AG04450 (cell line): ENCODE data around the gene FTH1. TPM values are rescaled to one million over a fixed set of nuclear protein-coding genes. Genes with fewer than 3 reads are reported as not detected.

Experiments
- CTCF ChIA-PET: fragments of 300-600, 350-600 bp; formaldehyde crosslinking; extraction: SDS; loops from one replicate; lab custom pipeline; 2022; ENCODE audit warnings: antibody characterized with exemption, inconsistent platforms; lab: Charles Lee
- POLR2A ChIA-PET: fragments of 350-600 bp; formaldehyde crosslinking; extraction: SDS; loops from one replicate; lab custom pipeline; 2021; ENCODE audit warnings: antibody characterized with exemption, inconsistent platforms; lab: Yijun Ruan, JAX
- DNase-seq: peaks from one replicate; pipeline ENCODE4 v3.0.0-alpha.2; 2011; ENCODE audit warnings: low read depth, low spot score
- H3K27ac ChIP-seq: one replicate; pipeline ENCODE4 v1.5.1; 2012; ENCODE audit warnings: low read depth, low read length, control low read depth
- H3K27me3 ChIP-seq: one replicate; pipeline ENCODE4 v1.6.0; 2012; ENCODE audit warnings: low read length; ENCODE audit not compliant: control insufficient read depth, insufficient read depth
- H3K4me3 ChIP-seq: 2 replicates; pipeline ENCODE4 v1.5.1; 2011; ENCODE audit warnings: mild to moderate bottlenecking, low read depth, low read length, control low read depth
- H3K9me3 ChIP-seq: 2 replicates; pipeline ENCODE4 v1.5.1; 2012; ENCODE audit warnings: low read length; ENCODE audit not compliant: control insufficient read depth, insufficient read depth
- CTCF ChIP-seq: IDR thresholded peaks from 2 replicates; pipeline ENCODE4 v1.5.1; 2011; ENCODE audit warnings: low read depth, low read length, control low read depth, inconsistent platforms
- polyA plus RNA-seq: library from polyadenylated mRNA; depleted of rRNA; stranded (reverse); fragments of >200 nt; gene quantifications from 2 replicates; pipeline ENCODE4 v1.2.3, GENCODE V29; 2011

Gene FTH1
- polyA plus RNA-seq, 1 experiment: 3,294 TPM

GRCh38 chr11:61963282-61964057 lies 4.0 kb downstream of the FTH1 start:
- no peaks in the 10 kb centered on the region for H3K27me3 ChIP-seq
- peak overlapping the region; percentile 61 for H3K27ac ChIP-seq
- ChIA-PET POLR2A (interaction anchor here (0.6 to 3.6 kb wide), 10 partner anchors 8 to 118 kb away, joined by 3 to 27 read pairs (median 6); partner anchors contain the start of gene BEST1), CTCF (interaction anchor here (0.6 to 14.7 kb wide), 5 partner anchors 16 to 166 kb away, joined by 3 to 135 read pairs (median 22); no protein-coding TSS in a partner anchor)
- no peak for TF ChIP-seq CTCF
- DNase-seq: no peak
- H3K4me3 ChIP-seq: peak overlapping the region; percentile 100
- H3K9me3 ChIP-seq: no peaks in the 10 kb centered on the region; the same call in 1 of the 2 replicates

GRCh38 chr11:61963016-61963281 lies 4.5 kb downstream of the FTH1 start:
- CTCF ChIA-PET: interaction anchor here (0.6 to 14.7 kb wide), 5 partner anchors 15 to 165 kb away, joined by 3 to 135 read pairs (median 22); no protein-coding TSS in a partner anchor
- H3K9me3 ChIP-seq: no peaks in the 10 kb centered on the region; the same call in 1 of the 2 replicates
- no peak overlapping the region for H3K27ac ChIP-seq
- DNase-seq: no peak
- TF ChIP-seq CTCF: no peak
- H3K4me3 ChIP-seq: no peak overlapping the region
- no peaks in the 10 kb centered on the region for H3K27me3 ChIP-seq
- POLR2A ChIA-PET: interaction anchor here (0.6 to 3.6 kb wide), 8 partner anchors 8 to 118 kb away, joined by 3 to 27 read pairs (median 7); partner anchors contain the start of gene BEST1

GRCh38 chr11:61962213-61963015 lies 5.0 kb downstream of the FTH1 start:
- DNase-seq: no peak
- Histone ChIP-seq H3K27ac (peak overlapping the region; percentile 34), H3K4me3 (no peak overlapping the region), H3K27me3 (no peaks in the 10 kb centered on the region), H3K9me3 (no peaks in the 10 kb centered on the region)
- ChIA-PET CTCF (interaction anchor here (0.6 to 14.7 kb wide), 5 partner anchors 15 to 145 kb away, joined by 3 to 135 read pairs (median 22); no protein-coding TSS in a partner anchor), POLR2A (interaction anchor here (1.4 to 3.6 kb wide), 6 partner anchors 7 to 119 kb away, joined by 4 to 27 read pairs (median 14); partner anchors contain the start of gene BEST1)
- no peak for TF ChIP-seq CTCF

GRCh38 chr11:61961570-61962212 lies 5.7 kb downstream of the FTH1 start:
- DNase-seq: no peak
- POLR2A ChIA-PET: interaction anchor here (1.3 to 3.6 kb wide), 4 partner anchors 10 to 120 kb away, joined by 8 to 27 read pairs (median 20); partner anchors contain the start of gene BEST1
- CTCF ChIA-PET: interaction anchor here (0.6 to 14.7 kb wide), 5 partner anchors 14 to 146 kb away, joined by 3 to 135 read pairs (median 22); no protein-coding TSS in a partner anchor

More at GRCh38 chr11:61961570-61962212, 5.7 kb downstream of the FTH1 start:
- Histone ChIP-seq H3K27me3 (no peaks in the 10 kb centered on the region), H3K27ac (peak overlapping the region; percentile 11), H3K4me3 (no peak overlapping the region), H3K9me3 (no peaks in the 10 kb centered on the region)
- TF ChIP-seq CTCF: no peak
